Measurements from ENCODE around the gene GMFB.
A peak's percentile ranks its signal among the peaks of the same experiment; 100 is the strongest.

GMFB gene

GRCh38 chr14:54488646-54489317 is at the start of gene GMFB:
GMFB (minus strand) TSS chr14:54488980; CDS start chr14:54488927, 53 bp downstream.
- DNase-seq = peak; percentile 75 to 84

GRCh38 chr14:54538055-54538454 is 49.3 kb upstream of the GMFB start:
- DNase-seq = no peak

GRCh38 chr14:54537651-54538050 is 48.9 kb upstream of the GMFB start:
- no peak for DNase-seq

GRCh38 chr14:54535646-54536045 is 46.9 kb upstream of the GMFB start:
- no peak for DNase-seq

GRCh38 chr14:54535126-54535525 is 46.3 kb upstream of the GMFB start:
- DNase-seq = no peak

GRCh38 chr14:54533100-54533499 is 44.3 kb upstream of the GMFB start:
- no peak for DNase-seq

- DNase-seq = no peak
Measured at GRCh38 chr14:54532111-54533012, 43.6 kb upstream of the GMFB start.

- DNase-seq = no peak
Measured at GRCh38 chr14:54529811-54530210, 41.0 kb upstream of the GMFB start.

- no peak for DNase-seq
Measured at GRCh38 chr14:54528973-54529372, 40.2 kb upstream of the GMFB start.

GRCh38 chr14:54524410-54524809 is 35.6 kb upstream of the GMFB start:
- no peak for DNase-seq

GRCh38 chr14:54516709-54517108 is 27.9 kb upstream of the GMFB start:
- DNase-seq = no peak

- DNase-seq = no peak
Measured at GRCh38 chr14:54515670-54516069, 26.9 kb upstream of the GMFB start.

- peak in 1 of 2 donors; percentile 30 for DNase-seq
Measured at GRCh38 chr14:54512393-54512792, 23.6 kb upstream of the GMFB start.

GRCh38 chr14:54509546-54510501 is 21.0 kb upstream of the GMFB start, which contains the start of gene CGRRF1:
CGRRF1 (plus strand) TSS chr14:54509906; CDS start chr14:54509960, 54 bp downstream.
- DNase-seq = peak; percentile 96 to 98

- peak in 1 of 2 donors; percentile 10 for DNase-seq
Measured at GRCh38 chr14:54503486-54503885, 14.7 kb upstream of the GMFB start.

GRCh38 chr14:54502602-54503001 is 13.8 kb upstream of the GMFB start:
- DNase-seq = no peak

GRCh38 chr14:54501480-54501879 is 12.7 kb upstream of the GMFB start:
- DNase-seq = no peak

- no peak for DNase-seq
Measured at GRCh38 chr14:54500744-54501143, 12.0 kb upstream of the GMFB start.

GRCh38 chr14:54498579-54498978 is 9.8 kb upstream of the GMFB start:
- no peak for DNase-seq

- no peak for DNase-seq
Measured at GRCh38 chr14:54498095-54498531, 9.3 kb upstream of the GMFB start.

- DNase-seq = no peak
Measured at GRCh38 chr14:54497224-54497623, 8.4 kb upstream of the GMFB start.

GRCh38 chr14:54493293-54493692 is 4.5 kb upstream of the GMFB start:
- DNase-seq = no peak
